H9 (cell line): ENCODE results near the gene ULK1. TPM values are rescaled to one million over a fixed set of nuclear protein-coding genes. Genes with fewer than 3 reads are reported as not detected.
A peak's percentile ranks its signal among the peaks of the same experiment; 100 is the strongest.

Source experiments
- DNase-seq: peaks from one replicate; pipeline ENCODE4 v3.0.0-alpha.2; 2017
- H2AFZ ChIP-seq: one replicate; pipeline ENCODE4 v1.6.1; 2013; ENCODE audit warnings: mild to moderate bottlenecking, low read length, control low read depth, moderate library complexity
- H2AK5ac ChIP-seq: 2 replicates; pipeline ENCODE4 v1.6.1; 2013; ENCODE audit warnings: low read length, control low read depth, mixed read lengths; ENCODE audit not compliant: insufficient read length
- H2BK120ac ChIP-seq: one replicate; pipeline ENCODE4 v1.6.1; 2013; ENCODE audit warnings: low read depth, mild to moderate bottlenecking, low read length, control low read depth, inconsistent platforms; ENCODE audit not compliant: poor library complexity, severe bottlenecking
- H2BK12ac ChIP-seq: 2 replicates; pipeline ENCODE4 v1.6.1; 2013; ENCODE audit warnings: low read length, control low read depth, mixed read lengths, low read depth; ENCODE audit not compliant: insufficient read length
- H2BK15ac ChIP-seq: 2 replicates; pipeline ENCODE4 v1.6.1; 2013; ENCODE audit warnings: low read depth, low read length, control low read depth
- H2BK20ac ChIP-seq: one replicate; pipeline ENCODE4 v1.6.1; 2013; ENCODE audit warnings: low read depth, mild to moderate bottlenecking, low read length, control low read depth, inconsistent platforms; ENCODE audit not compliant: poor library complexity, severe bottlenecking
- H2BK5ac ChIP-seq: 2 replicates; pipeline ENCODE4 v1.6.1; 2013; ENCODE audit warnings: low read length, control low read depth, mixed read lengths; ENCODE audit not compliant: insufficient read length
- H3K14ac ChIP-seq: 2 replicates; pipeline ENCODE4 v1.6.1; 2013; ENCODE audit warnings: low read length, control low read depth; ENCODE audit not compliant: insufficient read depth
- H3K18ac ChIP-seq: 2 replicates; pipeline ENCODE4 v1.6.1; 2013; ENCODE audit warnings: low read depth, mild to moderate bottlenecking, mixed read lengths, low read length, control low read depth; ENCODE audit not compliant: insufficient read length
- H3K23ac ChIP-seq: 2 replicates; pipeline ENCODE4 v1.6.1; 2013; ENCODE audit warnings: low read length, control low read depth, mixed read lengths, low read depth; ENCODE audit not compliant: insufficient read length
- H3K23me2 ChIP-seq: 2 replicates; pipeline ENCODE4 v1.6.1; 2013; ENCODE audit warnings: low read depth, mild to moderate bottlenecking, mixed read lengths, low read length, control low read depth; ENCODE audit not compliant: insufficient read length, poor library complexity, severe bottlenecking
- H3K27ac ChIP-seq: 2 replicates; pipeline ENCODE4 v1.5.1; 2013; ENCODE audit warnings: low read length, control low read depth, mixed read lengths, low read depth; ENCODE audit not compliant: insufficient read length
- H3K27me3 ChIP-seq: 2 replicates; pipeline ENCODE4 v1.6.1; 2013; ENCODE audit warnings: low read length, control low read depth, inconsistent platforms; ENCODE audit not compliant: insufficient read depth
- H3K4ac ChIP-seq: 2 replicates; pipeline ENCODE4 v1.6.1; 2013; ENCODE audit warnings: low read depth, mild to moderate bottlenecking, control low read depth, inconsistent platforms, low read length, moderate library complexity
- H3K4me1 ChIP-seq: 2 replicates; pipeline ENCODE4 v1.6.1; 2013; ENCODE audit warnings: low read length, control low read depth, inconsistent platforms; ENCODE audit not compliant: insufficient read depth
- H3K4me2 ChIP-seq: 2 replicates; pipeline ENCODE4 v1.6.1; 2013; ENCODE audit warnings: low read length, control low read depth, mixed read lengths; ENCODE audit not compliant: insufficient read length, insufficient read depth
- H3K56ac ChIP-seq: 2 replicates; pipeline ENCODE4 v1.6.1; 2013; ENCODE audit warnings: low read depth, mild to moderate bottlenecking, mixed read lengths, low read length, control low read depth; ENCODE audit not compliant: insufficient read length
- H3K79me1 ChIP-seq: 2 replicates; pipeline ENCODE4 v1.6.1; 2013; ENCODE audit warnings: low read depth, mild to moderate bottlenecking, moderate library complexity, low read length, control low read depth, inconsistent platforms; ENCODE audit not compliant: insufficient read depth, poor library complexity, severe bottlenecking
- H3K79me2 ChIP-seq: 2 replicates; pipeline ENCODE4 v1.6.1; 2013; ENCODE audit warnings: low read length, control low read depth, inconsistent platforms; ENCODE audit not compliant: insufficient read depth
- H3K9ac ChIP-seq: 2 replicates; pipeline ENCODE4 v1.6.1; 2013; ENCODE audit warnings: low read length, control low read depth, mixed read lengths; ENCODE audit not compliant: insufficient read length; ENCODE audit errors: extremely low read depth
- H3K9me3 ChIP-seq: one replicate; pipeline ENCODE4 v1.6.1; 2013; ENCODE audit warnings: low read depth, low read length, inconsistent platforms; ENCODE audit not compliant: control insufficient read depth
- H3T11ph ChIP-seq: one replicate; pipeline ENCODE4 v1.6.1; 2013; ENCODE audit warnings: mild to moderate bottlenecking, low read length, control low read depth, inconsistent platforms
- H4K20me1 ChIP-seq: one replicate; pipeline ENCODE4 v1.6.1; 2013; ENCODE audit not compliant: control insufficient read depth, insufficient read length, insufficient read depth
- H4K5ac ChIP-seq: 2 replicates; pipeline ENCODE4 v1.6.1; 2013; ENCODE audit warnings: low read depth, mild to moderate bottlenecking, mixed read lengths, low read length, control low read depth; ENCODE audit not compliant: insufficient read length
- H4K8ac ChIP-seq: replicated peaks from 2 replicates; pipeline ENCODE4 v1.6.1; 2013; ENCODE audit warnings: low read length, control low read depth, mixed read lengths, low read depth; ENCODE audit not compliant: insufficient read length
- H4K91ac ChIP-seq: 2 replicates; pipeline ENCODE4 v1.6.1; 2013; ENCODE audit warnings: low read depth, mild to moderate bottlenecking, moderate library complexity, mixed read lengths, low read length, control low read depth; ENCODE audit not compliant: insufficient read length
- H3K27ac Mint-ChIP-seq, 3 experiments: 2 replicates in 2 of 3; 3 replicates in 1 of 3; pipeline ENCODE4 v1.8.0; 2020 to 2021; ENCODE audit warnings: mixed read lengths in 3 of 3, mild to moderate bottlenecking in 1 of 3, moderate library complexity in 1 of 3
- H3K27me3 Mint-ChIP-seq: 2 replicates; pipeline ENCODE4 v1.8.0; 2021; ENCODE audit warnings: low read depth, mild to moderate bottlenecking, moderate library complexity, mixed read lengths
- H3K36me3 Mint-ChIP-seq, 3 experiments: 2 replicates in 2 of 3; 3 replicates in 1 of 3; pipeline ENCODE4 v1.8.0; 2020 to 2021; ENCODE audit warnings: low read depth in 3 of 3, mixed read lengths in 3 of 3; ENCODE audit not compliant: insufficient read depth in 1 of 3
- H3K4me1 Mint-ChIP-seq, 2 experiments: 2 replicates each; pipeline ENCODE4 v1.8.0; 2020; ENCODE audit warnings: mixed read lengths in 2 of 2
- H3K4me3 Mint-ChIP-seq, 2 experiments: 2 replicates in 1 of 2; 3 replicates in 1 of 2; pipeline ENCODE4 v1.8.0; 2020 to 2021; ENCODE audit warnings: mild to moderate bottlenecking in 2 of 2, mixed read lengths in 2 of 2, moderate library complexity in 1 of 2
- H3K9me3 Mint-ChIP-seq, 2 experiments: 2 replicates in 1 of 2; 3 replicates in 1 of 2; pipeline ENCODE4 v1.8.0; 2020; ENCODE audit warnings: mild to moderate bottlenecking in 2 of 2, mixed read lengths in 2 of 2, moderate library complexity in 1 of 2
- WGBS: extraction: QIAGEN DNeasy Blood & Tissue Kit; methylation state at CpG from one replicate; pipeline ENCODE4 v1.1.7; 2013; ENCODE audit warnings: missing lambda C conversion rate, low lambda C conversion rate, mixed read lengths; ENCODE audit not compliant: insufficient read length; ENCODE audit errors: extremely low coverage; 5-methylcytosine and 5-hydroxymethylcytosine counted together
- total RNA-seq: library from RNA; stranded (reverse); gene quantifications from 2 replicates; pipeline ENCODE4 v1.2.1, GENCODE V29; 2021
- TF ChIP-seq, protein P1 (sequence below): fragments of 200-600 bp; sonication (generic); conservative IDR thresholded peaks from 3 replicates; pipeline ENCODE4 v1.8.0; 2021; ENCODE audit warnings: antibody characterized with exemption, mild to moderate bottlenecking

Gene ULK1
- total RNA-seq, 1 experiment from 2014 or later = 57.2 TPM

DNA sequence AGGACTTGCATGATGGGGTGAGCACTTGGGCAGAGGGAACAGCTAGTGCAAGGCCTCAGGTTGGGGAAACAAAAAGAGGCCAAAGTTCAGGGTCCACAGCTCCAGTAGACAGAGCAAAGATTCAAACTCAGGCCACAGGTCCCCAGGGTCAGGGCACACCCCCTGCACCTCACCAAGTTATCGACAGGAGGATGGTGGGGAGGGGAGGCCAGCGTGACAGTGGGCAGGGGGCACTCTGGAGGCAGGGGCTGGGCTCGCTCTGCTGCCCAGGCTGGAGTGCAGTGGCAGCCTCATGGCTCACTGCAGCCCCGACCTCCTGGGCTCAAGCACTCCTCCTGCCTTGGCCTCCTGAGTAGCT lies 32.4 kb upstream of the ULK1 start:
- no peak overlapping the region for H3K18ac ChIP-seq
- no peak overlapping the region for H3K14ac ChIP-seq
- H2BK5ac ChIP-seq = no peak overlapping the region
- H4K8ac ChIP-seq = no peak overlapping the region
- WGBS = no CpG with 5 or more reads among the region's 4 CpGs
- H2BK15ac ChIP-seq = no peak overlapping the region
- no peak overlapping the region for H3K4me2 ChIP-seq
- H3K79me1 ChIP-seq = no peaks in the 10 kb centered on the region
- peaks cover 8% of the 10 kb centered on the region for H3K27me3 Mint-ChIP-seq
- no peak overlapping the region for H2BK12ac ChIP-seq
- peak overlapping the region in 1 of 2 experiments; percentile 47; a peak in 2 of 5 replicates for H3K4me3 Mint-ChIP-seq
- H3T11ph ChIP-seq = no peak overlapping the region
- H3K4me1 Mint-ChIP-seq = peaks cover 29 to 46% of the 10 kb centered on the region in 2 experiments
- H4K91ac ChIP-seq = no peak overlapping the region
- no peak overlapping the region for H2BK120ac ChIP-seq
- no peak overlapping the region for H2BK20ac ChIP-seq
- no peak overlapping the region for H3K27ac ChIP-seq
- no peaks in the 10 kb centered on the region for H3K79me2 ChIP-seq
- peak overlapping the region in 2 of 3 experiments; percentile 62 to 85; a peak in 4 of 7 replicates for H3K27ac Mint-ChIP-seq
- H3K23ac ChIP-seq = no peak overlapping the region
- H3K4me1 ChIP-seq = peaks cover 4% of the 10 kb centered on the region; the same call in 1 of the 2 replicates
- H4K20me1 ChIP-seq = no peaks in the 10 kb centered on the region
- H3K23me2 ChIP-seq = no peaks in the 10 kb centered on the region
- DNase-seq = peak; percentile 25
- peaks cover 0 to 4% of the 10 kb centered on the region in 2 experiments; a peak in 1 of 5 replicates for H3K9me3 Mint-ChIP-seq
- no peak overlapping the region for H2AFZ ChIP-seq
- no peak overlapping the region for H3K56ac ChIP-seq
- TF ChIP-seq, protein P1, sequence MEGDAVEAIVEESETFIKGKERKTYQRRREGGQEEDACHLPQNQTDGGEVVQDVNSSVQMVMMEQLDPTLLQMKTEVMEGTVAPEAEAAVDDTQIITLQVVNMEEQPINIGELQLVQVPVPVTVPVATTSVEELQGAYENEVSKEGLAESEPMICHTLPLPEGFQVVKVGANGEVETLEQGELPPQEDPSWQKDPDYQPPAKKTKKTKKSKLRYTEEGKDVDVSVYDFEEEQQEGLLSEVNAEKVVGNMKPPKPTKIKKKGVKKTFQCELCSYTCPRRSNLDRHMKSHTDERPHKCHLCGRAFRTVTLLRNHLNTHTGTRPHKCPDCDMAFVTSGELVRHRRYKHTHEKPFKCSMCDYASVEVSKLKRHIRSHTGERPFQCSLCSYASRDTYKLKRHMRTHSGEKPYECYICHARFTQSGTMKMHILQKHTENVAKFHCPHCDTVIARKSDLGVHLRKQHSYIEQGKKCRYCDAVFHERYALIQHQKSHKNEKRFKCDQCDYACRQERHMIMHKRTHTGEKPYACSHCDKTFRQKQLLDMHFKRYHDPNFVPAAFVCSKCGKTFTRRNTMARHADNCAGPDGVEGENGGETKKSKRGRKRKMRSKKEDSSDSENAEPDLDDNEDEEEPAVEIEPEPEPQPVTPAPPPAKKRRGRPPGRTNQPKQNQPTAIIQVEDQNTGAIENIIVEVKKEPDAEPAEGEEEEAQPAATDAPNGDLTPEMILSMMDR = no peak
- no peak overlapping the region for H2AK5ac ChIP-seq
- no peaks in the 10 kb centered on the region for H3K9me3 ChIP-seq
- H3K4ac ChIP-seq = no peak overlapping the region
- no peak overlapping the region for H4K5ac ChIP-seq
- H3K36me3 Mint-ChIP-seq = peaks cover 0 to 7% (median 0%) of the 10 kb centered on the region in 3 experiments; a peak in 2 of 7 replicates
- H3K27me3 ChIP-seq = no peaks in the 10 kb centered on the region
- no peak overlapping the region for H3K9ac ChIP-seq
